Large intestine (tissue), 3 donors: ENCODE measurements around the gene CILP. TPM values are rescaled to one million over a fixed set of nuclear protein-coding genes. Genes with fewer than 3 reads are reported as not detected.
"Not testable (repeated sequence)": the region's sequence is repeated elsewhere in the genome, so short reads cannot be mapped to it uniquely, and the experiment has no call there.

Experiments
- DNase-seq, 2 donors: peaks; one replicate each; pipeline versions ENCODE4 v3.0.0 to v3.0.0-alpha.2; 2013
- H3K27ac ChIP-seq: one replicate; pipeline ENCODE4 v1.5.1; 2013; ENCODE audit warnings: low read length
- H3K27me3 ChIP-seq: 2 replicates; pipeline ENCODE4 v1.6.1; 2013; ENCODE audit warnings: low read length; ENCODE audit not compliant: control insufficient read depth, insufficient read depth
- H3K36me3 ChIP-seq: 2 replicates; pipeline ENCODE4 v1.6.1; 2013; ENCODE audit warnings: low read length; ENCODE audit not compliant: control insufficient read depth, insufficient read depth
- H3K4me1 ChIP-seq: one replicate; pipeline ENCODE4 v1.6.1; 2013; ENCODE audit warnings: low read length; ENCODE audit not compliant: control insufficient read depth, insufficient read depth
- H3K4me3 ChIP-seq: one replicate; pipeline ENCODE4 v1.5.1; 2013; ENCODE audit warnings: low read length
- H3K9me3 ChIP-seq: one replicate; pipeline ENCODE4 v1.6.1; 2013; ENCODE audit warnings: mild to moderate bottlenecking, low read depth, low read length, moderate library complexity; ENCODE audit not compliant: control insufficient read depth
- WGBS: methylation state at CpG from one replicate; pipeline ENCODE4 v1.1.5; 2013; ENCODE audit warnings: low lambda C conversion rate; ENCODE audit not compliant: insufficient coverage; 5-methylcytosine and 5-hydroxymethylcytosine counted together
- polyA plus RNA-seq: library from polyadenylated mRNA; unstranded; fragments of 120-200 nt; gene quantifications from one replicate; pipeline ENCODE4 v1.2.1, GENCODE V29; 2013

The CILP gene
- polyA plus RNA-seq, 1 donor, result 2.8 TPM

- Histone ChIP-seq H3K9me3 (no peaks in the 10 kb centered on the region), H3K36me3 (peaks cover 2% of the 10 kb centered on the region), H3K27me3 (no peaks in the 10 kb centered on the region), H3K4me3 (no peak overlapping the region), H3K4me1 (peaks cover 6% of the 10 kb centered on the region), H3K27ac (no peak overlapping the region)
- no peak for DNase-seq
- no CpG with 5 or more reads among the region's 6 CpGs for WGBS
Observed at GRCh38 chr15:65246939-65247338, 35.7 kb upstream of the CILP start.

- Histone ChIP-seq H3K9me3 (no peaks in the 10 kb centered on the region), H3K27ac (peak overlapping the region; percentile 40), H3K36me3 (peaks cover 2% of the 10 kb centered on the region), H3K4me3 (no peak overlapping the region), H3K27me3 (no peaks in the 10 kb centered on the region), H3K4me1 (peaks cover 6% of the 10 kb centered on the region)
- no CpG with 5 or more reads among the region's 8 CpGs for WGBS
- DNase-seq, result no peak
Observed at GRCh38 chr15:65246026-65246714, 34.9 kb upstream of the CILP start.

GRCh38 chr15:65245096-65245856 is 34.0 kb upstream of the CILP start:
- peaks cover 8% of the 10 kb centered on the region for H3K4me1 ChIP-seq
- peak overlapping the region; percentile 47 for H3K27ac ChIP-seq
- H3K27me3 ChIP-seq, result no peaks in the 10 kb centered on the region
- H3K9me3 ChIP-seq, result no peaks in the 10 kb centered on the region
- no CpG with 5 or more reads among the region's 11 CpGs for WGBS
- peaks cover 2% of the 10 kb centered on the region for H3K36me3 ChIP-seq
- peak; percentile 34 to 51 for DNase-seq
- H3K4me3 ChIP-seq, result no peak overlapping the region

GRCh38 chr15:65244638-65245037 is 33.4 kb upstream of the CILP start:
- Histone ChIP-seq H3K4me1 (peaks cover 12% of the 10 kb centered on the region), H3K36me3 (peaks cover 2% of the 10 kb centered on the region), H3K27me3 (no peaks in the 10 kb centered on the region), H3K9me3 (no peaks in the 10 kb centered on the region), H3K27ac (no peak overlapping the region), H3K4me3 (no peak overlapping the region)
- DNase-seq, result no peak

GRCh38 chr15:65236443-65236842 is 25.2 kb upstream of the CILP start:
- H3K27ac ChIP-seq, H3K36me3 ChIP-seq, DNase-seq, H3K9me3 ChIP-seq, H3K4me3 ChIP-seq, H3K27me3 ChIP-seq: not testable (repeated sequence)
- peaks cover 27% of the 10 kb centered on the region for H3K4me1 ChIP-seq
- WGBS, result no CpG with 5 or more reads among the region's 8 CpGs

GRCh38 chr15:65233696-65234095 is 22.4 kb upstream of the CILP start:
- H3K4me1 ChIP-seq, result peaks cover 20% of the 10 kb centered on the region
- H3K36me3 ChIP-seq, result no peaks in the 10 kb centered on the region
- H3K27me3 ChIP-seq, result no peaks in the 10 kb centered on the region
- no peaks in the 10 kb centered on the region for H3K9me3 ChIP-seq
- no peak overlapping the region for H3K27ac ChIP-seq
- WGBS, result 87% methylated on average over 3 of the region's 5 CpGs
- H3K4me3 ChIP-seq, result no peak overlapping the region
- no peak for DNase-seq

- Histone ChIP-seq H3K36me3 (no peaks in the 10 kb centered on the region), H3K9me3 (no peaks in the 10 kb centered on the region), H3K27ac (no peak overlapping the region), H3K4me1 (peaks cover 13% of the 10 kb centered on the region), H3K4me3 (no peak overlapping the region), H3K27me3 (no peaks in the 10 kb centered on the region)
- no CpG with 5 or more reads among the region's 3 CpGs for WGBS
- no peak for DNase-seq
Observed at GRCh38 chr15:65232520-65232919, 21.2 kb upstream of the CILP start.

GRCh38 chr15:65231306-65231705 is 20.0 kb upstream of the CILP start:
- Histone ChIP-seq H3K9me3 (no peaks in the 10 kb centered on the region), H3K4me3 (no peak overlapping the region), H3K27me3 (no peaks in the 10 kb centered on the region), H3K27ac (peak overlapping the region; percentile 60), H3K36me3 (no peaks in the 10 kb centered on the region), H3K4me1 (peaks cover 6% of the 10 kb centered on the region)
- DNase-seq, result peak; percentile 38 to 63
- 89% methylated on average over 3 of the region's 10 CpGs for WGBS

GRCh38 chr15:65226901-65227300 is 15.6 kb upstream of the CILP start:
- not testable (repeated sequence) for DNase-seq, H3K36me3 ChIP-seq, H3K27ac ChIP-seq, H3K9me3 ChIP-seq, H3K4me3 ChIP-seq, H3K27me3 ChIP-seq
- peaks cover 21% of the 10 kb centered on the region for H3K4me1 ChIP-seq
- whole genome bisulfite sequencing, result no CpG with 5 or more reads among the region's 10 CpGs

- Histone ChIP-seq H3K27ac (no peak overlapping the region), H3K4me1 (peaks cover 23% of the 10 kb centered on the region), H3K4me3 (no peak overlapping the region), H3K9me3 (no peaks in the 10 kb centered on the region), H3K27me3 (no peaks in the 10 kb centered on the region), H3K36me3 (no peaks in the 10 kb centered on the region)
- no CpG with 5 or more reads among the region's 3 CpGs for WGBS
- no peak for DNase-seq
Observed at GRCh38 chr15:65226221-65226620, 14.9 kb upstream of the CILP start.

GRCh38 chr15:65223996-65224395 is 12.7 kb upstream of the CILP start:
- WGBS, result no CpG with 5 or more reads among the region's 6 CpGs
- no peak for DNase-seq
- H3K27ac ChIP-seq, result no peak overlapping the region

More at GRCh38 chr15:65223996-65224395, 12.7 kb upstream of the CILP start:
- H3K4me1 ChIP-seq, result peaks cover 23% of the 10 kb centered on the region
- no peaks in the 10 kb centered on the region for H3K36me3 ChIP-seq
- no peaks in the 10 kb centered on the region for H3K9me3 ChIP-seq
- no peak overlapping the region for H3K4me3 ChIP-seq
- no peaks in the 10 kb centered on the region for H3K27me3 ChIP-seq
